Measurements from ENCODE around the gene NCAPH2.

NCAPH2 gene

GRCh38 chr22:50505776-50506610 lies 2.0 kb upstream of the NCAPH2 start:
- Histone ChIP-seq H3K4me1 (ENCODE audit: low read length) (peaks cover 15% of the 10 kb centered on the region), H2AFZ (ENCODE audit: low read depth, low read length) (no peak overlapping the region), H3K4me3 (ENCODE audit: low read length) (peak overlapping the region; percentile 100), H3K27ac (ENCODE audit: low read length) (no peak overlapping the region), H3K27me3 (ENCODE audit: low read depth, low read length) (no peaks in the 10 kb centered on the region), H3K36me3 (replicated peaks; ENCODE audit: low read depth, low read length) (no peaks in the 10 kb centered on the region), H4K20me1 (ENCODE audit: insufficient read depth, low read length) (0 out of 2 replicates have a peak, but pooled peaks cover 4% of the 10 kb centered on the region), H3K79me2 (ENCODE audit: low read length) (peaks cover 32% of the 10 kb centered on the region), H3K9me3 (ENCODE audit: insufficient read depth, low read length) (no peaks in the 10 kb centered on the region), H3K4me2 (ENCODE audit: low read length) (peak overlapping the region; percentile 93), H3K9ac (ENCODE audit: low read length) (peak overlapping the region; percentile 99; the same call in 1 of the 2 replicates)
- TF ChIP-seq EZH2phosphoT487 (IDR thresholded peaks at IDR 0.05; ENCODE audit: low read depth) (no peak), CTCF (IDR thresholded peaks at IDR 0.05; ENCODE audit: low read depth, low read length) (no peak)

- Histone ChIP-seq H3K4me1 (ENCODE audit: low read length) (peaks cover 15% of the 10 kb centered on the region), H3K27ac (ENCODE audit: low read length) (peak overlapping the region; percentile 76), H3K4me3 (ENCODE audit: low read length) (peak overlapping the region; percentile 100), H3K79me2 (ENCODE audit: low read length) (peaks cover 32% of the 10 kb centered on the region), H3K9ac (ENCODE audit: low read length) (peak overlapping the region; percentile 99), H3K4me2 (ENCODE audit: low read length) (peak overlapping the region; percentile 93), H3K36me3 (replicated peaks; ENCODE audit: low read depth, low read length) (no peaks in the 10 kb centered on the region), H4K20me1 (ENCODE audit: insufficient read depth, low read length) (0 out of 2 replicates have a peak, but pooled peaks cover 4% of the 10 kb centered on the region), H3K27me3 (ENCODE audit: low read depth, low read length) (no peaks in the 10 kb centered on the region), H2AFZ (ENCODE audit: low read depth, low read length) (peak overlapping the region; percentile 83; the same call in 1 of the 2 replicates), H3K9me3 (ENCODE audit: insufficient read depth, low read length) (no peaks in the 10 kb centered on the region)
- TF ChIP-seq CTCF (IDR thresholded peaks at IDR 0.05; ENCODE audit: low read depth, low read length) (no peak), EZH2phosphoT487 (IDR thresholded peaks at IDR 0.05; ENCODE audit: low read depth) (no peak)
Measured at GRCh38 chr22:50506611-50507420, 1.2 kb upstream of the NCAPH2 start.

GRCh38 chr22:50507421-50507990 lies 518 bp upstream of the NCAPH2 start, which contains the start of gene LMF2:
Gene LMF2, minus strand, starts transcription at chr22:50507702. Its CDS starts 27 bp downstream, at chr22:50507675.
- H3K4me2 ChIP-seq (ENCODE audit: low read length): peak within 1 kb of the TSS; percentile 95
- H3K36me3 ChIP-seq (replicated peaks; ENCODE audit: low read depth, low read length): no peaks in the 10 kb centered on the region
- peaks cover 15% of the 10 kb centered on the region for H3K4me1 ChIP-seq (ENCODE audit: low read length)
- TF ChIP-seq CTCF (IDR thresholded peaks at IDR 0.05; ENCODE audit: low read depth, low read length) (no peak), EZH2phosphoT487 (IDR thresholded peaks at IDR 0.05; ENCODE audit: low read depth) (no peak)
- peaks cover 37% of the 10 kb centered on the region for H3K79me2 ChIP-seq (ENCODE audit: low read length)
- peak within 1 kb of the TSS; percentile 99 for H3K9ac ChIP-seq (ENCODE audit: low read length)
- no peaks in the 10 kb centered on the region for H3K9me3 ChIP-seq (ENCODE audit: insufficient read depth, low read length)
- H3K27me3 ChIP-seq (ENCODE audit: low read depth, low read length): no peaks in the 10 kb centered on the region
- peak within 1 kb of the TSS; percentile 83; the same call in 1 of the 2 replicates for H2AFZ ChIP-seq (ENCODE audit: low read depth, low read length)
- H3K27ac ChIP-seq (ENCODE audit: low read length): peak within 1 kb of the TSS; percentile 76
- H3K4me3 ChIP-seq (ENCODE audit: low read length): peak within 1 kb of the TSS; percentile 100
- 0 out of 2 replicates have a peak, but pooled peaks cover 4% of the 10 kb centered on the region for H4K20me1 ChIP-seq (ENCODE audit: insufficient read depth, low read length)
